HCT116 (cell line): ENCODE results near the gene FGGY. TPM values are rescaled to one million over a fixed set of nuclear protein-coding genes. Genes with fewer than 3 reads are reported as not detected.

Experiments
- ATAC-seq: fragments of 200-7000 bp; cut with Tn5 transposase; 2 replicates; pipeline ENCODE4 v1.9.1; 2020; ENCODE audit warnings: mild to moderate bottlenecking, moderate library complexity
- BruUV-seq: library from RNA; stranded (reverse); fragments of 400-500 nt; replicated peaks from 2 replicates; lab custom pipeline; 2021; lab: Mats Ljungman, UMichigan
- CTCF ChIA-PET: fragments of 300-600 bp; sonication (Branson Sonifier 250); formaldehyde crosslinking; loops from one replicate; lab custom pipeline; 2021; ENCODE audit warnings: antibody characterized with exemption; lab: Charles Lee
- POLR2A ChIA-PET: fragments of 300-600, 350-600 bp; sonication (Branson Sonifier 250); formaldehyde crosslinking; loops from one replicate; lab custom pipeline; 2021; ENCODE audit warnings: antibody characterized with exemption; lab: Charles Lee
- RAD21 ChIA-PET, 2 experiments: fragments of 300-600 bp; sonication (Branson Sonifier 250); formaldehyde crosslinking; loops; one replicate each; lab custom pipeline; 2023; ENCODE audit warnings: low total read pairs in 2 of 2; ENCODE audit not compliant: uncharacterized antibody in 2 of 2, unreplicated experiment in 2 of 2, low non-redundant PET in 1 of 2; lab: Charles Lee
- DNase-seq: peaks from one replicate; pipeline ENCODE4 v3.0.0-alpha.2; 2010; ENCODE audit warnings: low read depth, low spot score
- H2AFZ ChIP-seq: fragments of 200-600 bp; shearing (Covaris generic), sonication (generic); 2 replicates; pipeline ENCODE4 v1.6.1; 2017; ENCODE audit warnings: low read depth, mixed run types, mixed read lengths, antibody characterized with exemption, low read length; ENCODE audit not compliant: poor library complexity, severe bottlenecking
- H3K27ac ChIP-seq: 2 replicates; pipeline ENCODE4 v1.5.1; 2012; ENCODE audit warnings: low read depth, low read length
- H3K27me3 ChIP-seq: fragments of 200-600 bp; sonication (generic); 2 replicates; pipeline ENCODE4 v1.6.1; 2016; ENCODE audit warnings: mixed run types, low read length, mixed read lengths; ENCODE audit not compliant: insufficient read depth
- H3K36me3 ChIP-seq, 2 experiments: fragments of 200-500 bp in 1 of 2; fragments of 200-600 bp in 1 of 2; sonication (Bioruptor generic) in 1 of 2; sonication (generic) in 1 of 2; 2 replicates each; pipeline versions ENCODE4 v1.5.1 to v1.6.1; 2014 to 2016; ENCODE audit warnings: low read length in 2 of 2, inconsistent platforms in 1 of 2, mixed read lengths in 1 of 2, mixed run types in 1 of 2; ENCODE audit not compliant: insufficient read depth in 2 of 2, control insufficient read depth in 1 of 2
- H3K4me1 ChIP-seq, 2 experiments: fragments of 200-600 bp in 1 of 2; sonication (generic) in 1 of 2; 2 replicates each; pipeline versions ENCODE4 v1.5.1 to v1.6.1; 2012 to 2017; ENCODE audit warnings: low read length in 2 of 2, inconsistent platforms in 1 of 2, mild to moderate bottlenecking in 1 of 2, mixed read lengths in 1 of 2, mixed run types in 1 of 2, moderate library complexity in 1 of 2; ENCODE audit not compliant: insufficient read depth in 2 of 2, control insufficient read depth in 1 of 2
- H3K4me2 ChIP-seq: fragments of 200-600 bp; sonication (generic); 2 replicates; pipeline ENCODE4 v1.6.1; 2017; ENCODE audit warnings: mixed run types, low read length, mixed read lengths
- H3K4me3 ChIP-seq, 2 experiments: fragments of 200-600 bp in 1 of 2; sonication (generic) in 1 of 2; replicated peaks in 1 of 2; 2 replicates each; pipeline ENCODE4 v1.5.1; 2011 to 2016; ENCODE audit warnings: low read length in 2 of 2, control low read depth in 1 of 2, low read depth in 1 of 2, mild to moderate bottlenecking in 1 of 2, mixed read lengths in 1 of 2, mixed run types in 1 of 2
- H3K79me2 ChIP-seq: fragments of 200-600 bp; sonication (generic); 2 replicates; pipeline ENCODE4 v1.6.1; 2017; ENCODE audit warnings: mild to moderate bottlenecking, mixed run types, low read length, moderate library complexity, mixed read lengths; ENCODE audit not compliant: insufficient read depth
- H3K9ac ChIP-seq: fragments of 200-600 bp; sonication (generic); 2 replicates; pipeline ENCODE4 v1.6.1; 2016; ENCODE audit warnings: low read length, mixed read lengths
- H3K9me2 ChIP-seq: fragments of 200-600 bp; sonication (generic), shearing (Covaris generic); 2 replicates; pipeline ENCODE4 v1.6.1; 2017; ENCODE audit warnings: mixed run types, mild to moderate bottlenecking, moderate library complexity; ENCODE audit not compliant: insufficient read depth
- H3K9me3 ChIP-seq, 2 experiments: fragments of 200-500 bp in 1 of 2; fragments of 200-600 bp in 1 of 2; sonication (Bioruptor generic) in 1 of 2; sonication (generic) in 1 of 2; 2 replicates each; pipeline ENCODE4 v1.6.1; 2014 to 2017; ENCODE audit warnings: low read length in 2 of 2, mixed read lengths in 2 of 2, inconsistent platforms in 1 of 2, low read depth in 1 of 2, mild to moderate bottlenecking in 1 of 2, mixed run types in 1 of 2, moderate library complexity in 1 of 2; ENCODE audit not compliant: control insufficient read depth in 1 of 2, insufficient read depth in 1 of 2
- H4K20me1 ChIP-seq: fragments of 200-600 bp; sonication (generic), shearing (Covaris generic); 2 replicates; pipeline ENCODE4 v1.6.1; 2017; ENCODE audit warnings: mixed run types, mild to moderate bottlenecking, moderate library complexity; ENCODE audit not compliant: insufficient read depth
- CBX3 ChIP-seq: IDR thresholded peaks from 2 replicates; pipeline ENCODE4 v1.6.1; 2012; ENCODE audit warnings: low read depth
- CEBPB ChIP-seq: IDR thresholded peaks from 2 replicates; pipeline ENCODE4 v1.6.1; 2012; ENCODE audit warnings: low read depth
- CTCF ChIP-seq, 3 experiments: fragments of 200-600 bp in 1 of 3; sonication (generic) in 1 of 3; IDR thresholded peaks in 2 of 3; conservative IDR thresholded peaks in 1 of 3; 2 replicates each; pipeline ENCODE4 v1.5.1; 2012 to 2017; ENCODE audit warnings: low read depth in 2 of 3, low read length in 2 of 3, antibody characterized with exemption in 1 of 3, borderline replicate concordance in 1 of 3, control low read depth in 1 of 3, mild to moderate bottlenecking in 1 of 3, mixed read lengths in 1 of 3, mixed run types in 1 of 3, moderate library complexity in 1 of 3; ENCODE audit not compliant: insufficient read depth in 1 of 3
- ELF1 ChIP-seq: IDR thresholded peaks from 2 replicates; pipeline ENCODE4 v1.6.1; 2012; ENCODE audit warnings: low read depth, borderline replicate concordance
- EZH2phosphoT487 ChIP-seq: fragments of 200-600 bp; IDR thresholded peaks from 2 replicates; pipeline ENCODE4 v1.6.1; 2018; ENCODE audit warnings: antibody characterized with exemption, borderline replicate concordance
- FOSL1 ChIP-seq: IDR thresholded peaks from 2 replicates; pipeline ENCODE4 v1.6.1; 2012; ENCODE audit warnings: low read depth
- JUND ChIP-seq: IDR thresholded peaks from 2 replicates; pipeline ENCODE4 v1.6.1; 2012
- POLR2A ChIP-seq: IDR thresholded peaks from 2 replicates; pipeline ENCODE4 v1.7.0; 2011; ENCODE audit warnings: borderline replicate concordance; ENCODE audit not compliant: insufficient read depth, insufficient read length; ENCODE audit errors: extremely low read depth
- RAD21 ChIP-seq: IDR thresholded peaks from 2 replicates; pipeline ENCODE4 v1.6.1; 2012; ENCODE audit warnings: low read depth, mild to moderate bottlenecking
- SIN3A ChIP-seq: IDR thresholded peaks from 2 replicates; pipeline ENCODE4 v1.6.1; 2012; ENCODE audit warnings: low read depth
- SP1 ChIP-seq: IDR thresholded peaks from 2 replicates; pipeline ENCODE4 v1.6.1; 2012; ENCODE audit warnings: low read depth
- SRF ChIP-seq: IDR thresholded peaks from 2 replicates; pipeline ENCODE4 v1.6.1; 2012; ENCODE audit warnings: low read depth
- YY1 ChIP-seq: IDR thresholded peaks from 2 replicates; pipeline ENCODE4 v1.6.1; 2011; ENCODE audit warnings: low read length, low read depth, moderate library complexity, mild to moderate bottlenecking; ENCODE audit not compliant: insufficient replicate concordance; ENCODE audit errors: extremely low read depth
- ZFX ChIP-seq: fragments of 450-650 bp; IDR thresholded peaks from 2 replicates; pipeline ENCODE4 v1.6.1; 2017
- intact Hi-C: fragments of 100-400 bp; cut with micrococcal nuclease; formaldehyde crosslinking; loops from 2 replicates; pipeline ENCODE4 v1.10.0; 2022
- total RNA-seq: library from RNA; stranded (reverse); gene quantifications from one replicate; pipeline ENCODE4 v1.2.1, GENCODE V29; 2021; ENCODE audit not compliant: unreplicated experiment

FGGY gene
- total RNA-seq, 1 experiment from 2014 or later = 10.6 TPM

GRCh38 chr1:59484096-59484495 lies 187.2 kb downstream of the FGGY start:
- H3K9me3 ChIP-seq = no peaks in the 10 kb centered on the region
- no peaks in the 10 kb centered on the region for H3K36me3 ChIP-seq
- H4K20me1 ChIP-seq = no peaks in the 10 kb centered on the region
- intact Hi-C loops = no loop called here
- no peaks in the 10 kb centered on the region for H3K79me2 ChIP-seq
- ATAC-seq (peak; percentile 80), DNase-seq (peak; percentile 41)
- POLR2A ChIA-PET = no interaction called here
- no peak overlapping the region for H3K4me3 ChIP-seq
- TF ChIP-seq RAD21 (0 out of 2 replicates have a peak, but pooled peaks have one; percentile 16), SP1 (peak; percentile 72), SIN3A (0 out of 2 replicates have a peak, but pooled peaks have one; percentile 32), SRF (no peak), YY1 (no peak), EZH2phosphoT487 (no peak), CBX3 (peak; percentile 69; the same call in 1 of the 2 replicates), JUND (peak; percentile 86), FOSL1 (peak; percentile 93), ZFX (no peak)
- no peak overlapping the region for H3K27ac ChIP-seq
- peaks cover 8 to 41% of the 10 kb centered on the region in 2 experiments for H3K4me1 ChIP-seq
- H3K27me3 ChIP-seq = no peaks in the 10 kb centered on the region
- CTCF ChIA-PET = no interaction called here
- H3K9me2 ChIP-seq = no peaks in the 10 kb centered on the region
- no TSS peak for BruUV-seq
- H2AFZ ChIP-seq = no peak overlapping the region
- RAD21 ChIA-PET = no interaction called here
- no peak overlapping the region for H3K9ac ChIP-seq
- H3K4me2 ChIP-seq = peak overlapping the region; percentile 65

- no peak for ATAC-seq
- Histone ChIP-seq H3K36me3 (no peaks in the 10 kb centered on the region), H3K4me3 (no peak overlapping the region), H4K20me1 (no peaks in the 10 kb centered on the region), H3K27ac (no peak overlapping the region), H3K27me3 (no peaks in the 10 kb centered on the region), H3K79me2 (no peaks in the 10 kb centered on the region), H3K9ac (no peak overlapping the region), H3K4me2 (no peak overlapping the region), H3K9me2 (no peaks in the 10 kb centered on the region), H3K4me1 (peaks cover 8 to 41% of the 10 kb centered on the region in 2 experiments), H3K9me3 (no peaks in the 10 kb centered on the region), H2AFZ (no peak overlapping the region)
- POLR2A ChIA-PET = no interaction called here
- intact Hi-C loops = no loop called here
- RAD21 ChIA-PET = no interaction called here
- no TSS peak for BruUV-seq
- CTCF ChIA-PET = no interaction called here
- TF ChIP-seq SRF (no peak), CEBPB (no peak), POLR2A (no peak), JUND (no peak), ELF1 (no peak), CTCF (IDR thresholded peaks at IDR 0.05 in 2 of 3, conservative IDR thresholded peaks at IDR 0.05 in 1 of 3; ENCODE audit: borderline replicate concordance in 1 of 3, insufficient read depth in 1 of 3, low read depth in 2 of 3, low read length in 2 of 3) (no peak)
- DNase-seq = no peak
Observed at GRCh38 chr1:59485171-59485570, 188.3 kb downstream of the FGGY start.
